ENCODE data around the gene NRG2.

DNA sequence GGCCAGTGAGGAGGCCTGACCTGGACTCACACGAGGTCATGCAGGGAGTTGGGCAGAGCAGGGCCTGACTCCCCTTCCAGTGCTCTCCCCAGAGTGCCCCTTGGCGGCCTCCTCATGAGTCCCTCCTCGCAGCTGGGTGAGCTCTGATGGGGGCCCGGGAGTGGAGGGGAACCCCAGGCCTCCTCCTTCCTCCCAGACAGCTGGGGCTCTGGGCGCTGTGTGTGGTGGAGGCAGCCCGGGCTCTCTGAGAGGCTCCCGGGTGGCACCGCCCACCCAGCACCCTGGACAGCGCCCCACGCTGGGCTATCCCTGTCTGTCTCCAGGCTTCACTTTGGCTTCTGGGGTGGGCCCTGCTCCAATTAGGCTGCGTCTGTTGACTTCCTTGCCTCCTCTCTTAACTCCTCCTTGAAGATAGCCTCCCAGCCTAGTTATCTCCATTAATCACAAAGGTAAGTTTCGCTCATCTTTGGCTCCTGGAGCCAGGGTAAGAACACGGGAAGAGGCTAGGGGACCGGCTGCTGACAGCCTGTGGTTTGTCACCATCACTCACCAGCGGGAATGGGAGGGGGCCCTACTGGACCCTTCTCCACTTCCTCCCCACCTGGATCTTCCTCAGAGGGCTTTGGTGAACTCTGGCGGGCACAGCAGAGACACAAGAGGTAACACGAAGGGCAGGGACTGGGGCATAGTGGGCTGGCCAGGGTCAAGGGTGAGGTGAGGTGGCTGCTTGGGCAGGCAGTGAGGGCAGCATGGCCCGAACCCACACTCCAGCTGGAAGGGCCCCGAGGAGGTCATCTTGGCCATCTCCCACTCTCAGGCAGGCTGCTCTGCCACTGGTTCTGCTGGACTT lies 234.4 kb downstream of the NRG2 start:
- TF ChIP-seq, protein P1, sequence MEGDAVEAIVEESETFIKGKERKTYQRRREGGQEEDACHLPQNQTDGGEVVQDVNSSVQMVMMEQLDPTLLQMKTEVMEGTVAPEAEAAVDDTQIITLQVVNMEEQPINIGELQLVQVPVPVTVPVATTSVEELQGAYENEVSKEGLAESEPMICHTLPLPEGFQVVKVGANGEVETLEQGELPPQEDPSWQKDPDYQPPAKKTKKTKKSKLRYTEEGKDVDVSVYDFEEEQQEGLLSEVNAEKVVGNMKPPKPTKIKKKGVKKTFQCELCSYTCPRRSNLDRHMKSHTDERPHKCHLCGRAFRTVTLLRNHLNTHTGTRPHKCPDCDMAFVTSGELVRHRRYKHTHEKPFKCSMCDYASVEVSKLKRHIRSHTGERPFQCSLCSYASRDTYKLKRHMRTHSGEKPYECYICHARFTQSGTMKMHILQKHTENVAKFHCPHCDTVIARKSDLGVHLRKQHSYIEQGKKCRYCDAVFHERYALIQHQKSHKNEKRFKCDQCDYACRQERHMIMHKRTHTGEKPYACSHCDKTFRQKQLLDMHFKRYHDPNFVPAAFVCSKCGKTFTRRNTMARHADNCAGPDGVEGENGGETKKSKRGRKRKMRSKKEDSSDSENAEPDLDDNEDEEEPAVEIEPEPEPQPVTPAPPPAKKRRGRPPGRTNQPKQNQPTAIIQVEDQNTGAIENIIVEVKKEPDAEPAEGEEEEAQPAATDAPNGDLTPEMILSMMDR (conservative IDR thresholded peaks at IDR 0.05; ENCODE audit: low read depth, low read length) = no peak
- no peak for TF ChIP-seq EZH2 (IDR thresholded peaks at IDR 0.05; ENCODE audit: borderline replicate concordance, low read depth, low read length, poor library complexity, severe bottlenecking)
